NCI-H526 (cell line): ENCODE data around the gene PRDM11.

ENCODE experiments used
- DNase-seq, 2 experiments: peaks; one replicate each; lab custom pipeline; 2025; lab: John Stamatoyannopoulos, UW

The PRDM11 gene

DNA sequence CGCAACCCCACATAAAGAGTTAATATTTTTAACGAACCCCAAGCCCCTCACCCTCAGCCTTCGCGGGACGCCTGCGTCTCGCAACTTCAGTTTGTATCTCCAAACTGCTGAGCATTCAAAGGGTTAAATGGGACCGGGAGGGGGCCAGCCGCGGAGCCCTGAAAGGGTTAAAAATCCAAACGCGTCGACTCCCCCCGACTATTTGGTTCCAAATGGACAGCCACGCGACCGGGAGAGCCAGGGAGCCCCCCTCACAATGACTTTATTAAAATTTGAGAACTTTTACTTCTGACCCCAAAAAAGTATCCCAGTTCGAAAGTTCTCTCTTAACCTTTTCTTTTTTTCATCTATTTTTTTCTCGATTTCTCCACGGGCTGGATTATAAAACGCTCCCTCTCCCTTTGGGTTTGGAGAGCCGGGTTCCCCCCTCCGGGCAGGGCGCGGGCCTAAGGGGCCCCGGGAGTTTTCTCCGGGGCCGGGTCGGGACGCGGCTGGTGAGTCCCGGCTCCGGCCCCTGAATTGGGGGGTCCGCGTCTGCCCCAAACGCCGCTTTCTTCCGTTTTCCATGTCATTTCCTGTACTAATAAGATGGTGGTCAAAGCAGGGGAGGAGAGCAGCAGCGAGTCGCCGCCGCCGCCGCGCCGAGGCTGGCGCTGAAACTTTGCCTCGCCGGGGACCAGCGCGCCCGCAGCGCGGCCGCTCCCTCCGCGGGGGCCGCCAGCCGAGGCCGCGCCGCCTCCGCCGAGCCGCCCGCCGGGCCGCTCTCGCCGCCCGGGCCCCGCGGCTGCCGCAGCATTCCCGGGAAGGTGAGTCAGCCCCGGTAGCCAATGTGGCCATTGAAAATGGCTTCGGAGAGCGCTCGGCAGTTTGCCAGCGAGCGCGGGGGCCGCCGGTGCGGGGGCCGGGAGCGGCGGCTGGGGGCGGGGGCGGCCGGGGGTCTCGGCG, at the start of gene PRDM11:
Gene PRDM11, plus strand, starts transcription at position 568 of the 945 bp plus-strand sequence. CDS start 35,128 bp downstream, outside the sequence.
- DNase-seq: peak in 1 of 2 experiments; percentile 79

DNA sequence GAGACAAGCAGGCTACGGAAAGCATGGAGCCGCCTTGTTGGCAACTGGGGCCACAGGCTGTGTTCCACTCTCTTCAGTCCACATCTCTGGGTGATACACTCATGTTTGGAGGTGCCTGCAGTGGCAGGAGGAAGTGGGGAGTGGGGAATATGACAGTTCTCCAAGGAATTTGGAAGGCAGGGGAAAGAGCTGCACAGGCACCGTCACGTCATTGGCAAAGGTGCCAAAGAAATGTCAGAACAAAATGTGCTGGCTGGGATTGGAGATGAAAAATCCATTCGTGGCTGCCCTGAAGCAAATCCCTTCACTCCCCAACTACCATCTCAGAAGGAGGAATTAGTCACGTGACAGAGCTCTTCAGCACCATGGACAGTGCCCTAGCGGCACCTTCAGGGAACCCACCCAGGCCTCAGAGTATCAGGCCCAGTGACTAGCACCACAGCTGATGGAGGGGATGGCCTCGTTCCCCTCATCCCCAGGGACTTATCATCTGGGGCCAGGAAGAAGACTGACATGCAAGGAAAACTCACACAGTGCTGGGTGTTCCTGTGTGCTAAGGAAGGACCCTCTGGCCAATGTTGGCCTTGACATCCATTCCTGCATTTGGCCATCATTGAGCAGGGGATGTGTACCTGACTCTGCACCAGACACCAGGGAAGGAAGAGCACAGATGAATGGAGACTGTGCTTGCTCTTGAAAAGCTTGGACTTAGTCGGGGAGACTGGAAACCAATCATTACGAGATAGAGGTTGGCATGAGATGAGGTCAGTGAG, 48.5 kb upstream of the PRDM11 start:
- no peak for DNase-seq

DNA sequence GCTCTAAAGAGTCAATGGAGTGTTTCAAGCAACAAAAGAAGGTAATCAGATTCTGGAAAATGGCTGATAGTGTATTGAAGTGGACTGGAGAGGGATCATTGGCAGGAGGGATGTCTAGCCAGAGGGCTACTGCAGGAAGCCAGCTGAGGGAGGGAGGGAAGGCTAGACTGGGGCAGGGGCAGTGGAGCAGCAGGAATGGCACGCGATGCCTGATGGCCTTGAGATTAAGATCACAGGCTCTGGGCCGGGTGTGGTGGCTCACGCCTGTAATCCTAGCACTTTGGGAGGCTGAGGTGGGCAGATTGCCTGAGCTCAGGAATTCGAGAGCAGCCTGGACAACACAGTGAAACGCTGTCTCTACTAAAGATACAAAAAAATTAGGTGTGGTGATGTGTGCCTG, 47.5 kb upstream of the PRDM11 start:
- no peak for DNase-seq

DNA sequence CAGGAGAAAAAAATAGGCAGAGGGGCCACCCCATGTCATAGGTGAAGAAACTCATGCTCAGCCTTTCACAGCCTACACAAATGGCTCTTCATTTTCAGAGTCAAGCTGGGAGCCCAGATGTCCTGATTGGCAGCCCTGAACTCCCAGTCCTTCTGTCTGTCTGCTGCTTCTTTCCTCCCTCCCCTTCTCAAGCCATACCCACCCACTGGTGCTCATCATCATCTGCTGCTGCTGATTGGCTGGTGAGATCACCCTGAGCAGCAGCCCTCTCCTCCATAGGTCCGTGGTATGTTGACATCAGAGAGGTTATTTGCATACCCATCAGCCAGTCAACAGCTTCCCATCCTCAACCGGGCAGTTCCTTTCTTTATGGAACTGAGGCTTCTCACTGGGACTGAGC, 46.1 kb upstream of the PRDM11 start:
- peak; percentile 61 to 73 for DNase-seq

DNA sequence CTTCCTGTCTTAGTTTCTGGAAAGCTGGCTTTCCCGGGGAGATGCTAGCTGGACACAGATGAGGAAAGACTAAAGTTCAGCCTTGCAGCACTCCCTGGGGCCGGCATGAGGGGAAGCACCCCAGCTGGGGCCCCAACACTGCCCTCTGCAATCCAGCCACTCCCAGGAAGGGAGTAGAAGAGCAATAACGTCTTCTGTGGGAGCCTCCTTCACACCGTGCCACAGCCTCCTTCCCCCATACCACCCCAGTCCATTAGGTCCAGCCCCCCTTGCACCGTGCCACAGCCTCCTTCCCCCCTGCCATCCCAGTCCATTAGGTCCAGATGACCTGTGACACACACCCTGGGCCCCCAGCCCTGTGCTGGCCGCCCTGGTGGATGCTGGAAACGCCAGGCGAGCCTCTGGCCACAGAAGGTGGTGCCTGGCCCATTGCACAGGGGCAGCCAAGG, 44.1 kb upstream of the PRDM11 start:
- DNase-seq: no peak

DNA sequence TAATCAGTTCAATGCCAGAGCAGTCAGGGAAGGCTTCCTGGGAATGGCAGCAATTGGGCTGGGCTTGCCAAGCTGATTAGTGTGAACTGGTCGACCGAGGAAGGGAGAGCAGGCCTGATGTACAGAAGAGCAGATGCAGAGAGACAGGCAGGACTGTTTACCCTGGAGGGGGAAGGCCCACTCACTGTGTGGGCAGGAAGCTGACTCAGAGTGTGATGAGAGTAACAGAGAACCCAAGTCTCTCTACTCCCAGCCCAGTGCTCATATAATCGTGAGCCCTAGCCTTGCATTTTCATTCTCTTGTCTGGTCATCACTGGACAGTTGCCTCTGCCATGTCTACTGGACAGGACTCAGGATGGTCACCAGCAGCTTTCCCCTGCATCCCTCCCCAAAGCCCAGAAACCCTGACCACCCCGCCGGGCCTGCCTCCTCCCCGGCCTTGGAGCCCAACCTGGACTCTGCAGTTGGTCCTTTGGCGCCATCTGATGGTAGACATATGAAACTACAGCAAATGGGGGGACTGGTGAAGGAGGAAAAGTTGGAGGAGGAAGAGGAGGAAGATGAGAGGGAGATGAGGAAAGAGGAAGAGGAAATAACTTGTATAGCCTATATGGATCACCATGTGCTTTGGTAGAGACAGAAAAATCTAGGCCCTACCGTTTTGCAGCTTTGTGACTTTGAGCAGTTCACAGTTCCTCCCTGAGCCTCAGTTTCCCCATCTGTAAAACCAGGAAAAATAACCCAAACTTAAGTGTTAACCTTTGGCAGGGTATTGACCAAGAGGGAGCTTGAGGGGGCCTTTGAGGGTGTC, 43.4 kb upstream of the PRDM11 start:
- DNase-seq: peak; percentile 59 to 80

DNA sequence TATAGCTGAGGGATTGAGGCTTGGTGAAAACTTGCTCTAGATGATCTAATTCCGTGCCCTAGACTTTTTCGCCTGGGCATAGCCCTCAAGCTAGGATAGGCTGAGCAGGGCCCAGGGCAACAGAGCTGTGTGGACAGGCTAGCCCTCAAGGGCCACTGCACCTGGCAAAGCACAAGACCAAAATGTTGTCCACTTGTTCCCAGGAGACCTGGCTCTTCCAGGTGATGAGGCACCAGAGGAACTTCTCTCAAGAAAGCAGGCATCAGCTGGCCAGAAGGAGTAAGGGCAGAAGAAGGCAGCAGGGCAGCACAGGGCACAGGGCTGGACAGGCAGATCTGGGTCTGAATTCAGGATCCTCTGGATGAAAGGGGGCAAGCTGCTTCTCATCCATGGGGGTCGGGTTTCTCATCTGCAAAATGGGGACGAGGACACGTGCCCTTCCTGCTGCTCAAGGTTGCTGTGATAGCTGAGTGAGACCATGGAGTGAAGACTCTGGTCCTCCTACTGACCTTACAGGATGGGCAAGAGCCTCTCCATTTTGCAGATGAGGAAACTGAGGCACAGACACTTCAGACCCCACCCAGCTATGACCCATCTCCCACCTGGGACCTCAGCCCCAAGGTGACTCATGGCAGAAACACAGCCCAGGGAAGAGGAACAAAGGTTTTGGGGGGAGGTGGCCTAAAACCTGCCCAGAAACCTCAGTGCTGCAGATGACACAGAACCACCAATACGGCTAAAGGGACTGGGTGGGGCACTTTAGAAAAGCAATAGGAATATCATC, 42.2 kb upstream of the PRDM11 start:
- no peak for DNase-seq

DNA sequence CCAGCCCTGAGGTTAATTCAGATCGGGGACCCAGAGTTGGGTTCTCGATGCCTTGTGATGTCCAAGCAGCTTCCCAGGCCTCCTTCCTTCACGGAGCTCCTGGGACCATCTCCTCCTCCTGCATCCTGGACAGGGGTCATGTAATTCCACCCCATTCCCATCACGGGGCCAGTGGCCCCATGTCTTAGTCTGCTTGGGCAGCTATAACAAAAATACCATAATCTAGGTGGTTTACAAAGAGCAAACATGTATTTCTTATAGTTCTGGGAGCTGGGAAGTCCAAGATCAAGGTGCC, 41.7 kb upstream of the PRDM11 start:
- no peak for DNase-seq

DNA sequence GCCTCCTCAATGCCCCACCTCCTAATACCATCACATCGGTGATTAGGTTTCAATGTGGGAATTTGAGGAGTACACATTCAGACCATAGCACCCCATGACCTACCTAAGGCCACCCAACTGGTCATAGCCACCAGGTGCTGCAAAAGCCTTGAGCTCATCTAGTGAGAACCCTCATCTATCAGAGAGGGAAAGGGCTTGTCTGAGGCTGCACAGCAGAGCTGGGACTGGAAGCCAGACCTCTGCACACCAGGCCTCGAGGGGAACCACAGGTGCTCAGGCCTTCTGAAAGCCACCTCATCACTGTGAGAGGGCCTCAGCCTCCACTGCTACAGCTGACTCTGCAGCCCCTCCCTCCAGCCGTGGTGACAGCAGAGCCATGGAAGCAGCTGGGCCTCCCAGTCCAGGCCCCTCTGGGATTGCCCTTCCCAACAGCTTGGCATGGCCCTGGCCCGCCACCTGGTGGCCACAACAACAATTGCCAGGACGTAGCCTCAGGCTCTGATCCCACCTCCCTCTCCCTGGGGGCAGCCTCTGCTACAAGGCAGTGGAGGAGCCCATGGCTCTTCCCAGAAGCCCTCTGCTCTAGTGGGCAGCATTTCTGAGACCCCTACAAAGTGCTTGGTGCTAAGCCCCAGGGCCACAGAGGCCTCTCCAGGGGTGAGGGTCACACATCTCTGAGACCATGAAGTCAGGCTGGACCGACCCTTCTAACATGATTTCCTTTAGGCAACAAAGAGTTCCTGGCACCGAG, 41.0 kb upstream of the PRDM11 start:
- peak; percentile 61 to 93 for DNase-seq

DNA sequence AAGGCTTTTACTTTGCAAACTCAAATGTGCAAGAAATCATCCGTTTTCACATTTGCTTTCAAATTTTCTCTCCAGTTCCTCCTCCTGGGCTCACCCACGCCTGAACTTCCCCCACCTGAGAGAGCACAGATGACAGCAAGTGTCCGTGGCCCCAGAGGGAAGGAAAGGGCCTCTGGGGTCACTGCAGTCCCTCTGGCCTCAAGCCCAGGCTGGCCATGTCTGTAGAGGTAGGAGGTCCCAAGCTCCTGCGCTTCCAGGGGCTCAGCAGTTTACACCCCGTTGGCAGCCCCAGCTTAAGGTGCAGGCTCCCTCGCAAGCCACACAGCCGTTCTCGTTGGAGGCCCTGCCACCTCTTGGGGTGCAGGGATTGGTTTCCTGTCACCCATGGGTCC, 40.5 kb upstream of the PRDM11 start:
- DNase-seq: no peak

DNA sequence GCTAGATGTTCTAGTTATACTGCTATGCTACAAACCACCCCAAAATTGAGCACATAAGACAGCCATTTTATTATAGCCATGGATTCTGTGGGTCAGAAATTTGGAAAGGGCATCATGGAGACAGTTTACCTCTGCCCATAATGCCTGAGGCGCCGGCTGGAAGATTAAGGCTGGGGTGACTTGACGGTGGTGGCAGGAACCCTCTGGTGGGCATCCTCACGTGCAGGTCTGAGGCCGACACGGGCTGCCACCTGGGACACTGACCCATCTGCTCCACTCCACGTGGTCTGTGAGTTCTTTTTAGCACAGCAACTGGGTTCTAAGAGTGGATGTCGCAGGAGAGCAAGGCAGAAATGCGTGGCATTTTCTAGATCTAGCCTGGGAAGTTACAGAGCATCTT, 40.0 kb upstream of the PRDM11 start:
- no peak for DNase-seq

DNA sequence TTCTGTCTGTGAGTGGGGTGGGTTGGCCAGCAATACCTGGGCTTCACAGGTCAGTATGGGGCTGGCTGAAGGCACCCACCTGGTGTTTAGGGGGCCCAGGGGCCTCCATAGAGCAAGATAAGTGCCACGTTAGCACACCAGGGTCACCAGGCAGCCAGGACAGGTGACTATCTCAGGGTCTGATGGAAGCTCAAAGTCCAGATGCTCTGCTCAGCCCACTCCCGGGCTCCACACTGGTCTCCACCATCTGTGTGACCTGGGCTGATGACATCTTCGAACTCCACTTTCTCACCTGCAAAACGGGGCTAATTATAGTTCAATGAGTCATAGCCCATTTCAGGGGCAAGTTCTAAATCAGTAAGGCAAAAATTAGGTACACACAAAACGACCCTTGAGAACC, 39.4 kb upstream of the PRDM11 start:
- no peak for DNase-seq

DNA sequence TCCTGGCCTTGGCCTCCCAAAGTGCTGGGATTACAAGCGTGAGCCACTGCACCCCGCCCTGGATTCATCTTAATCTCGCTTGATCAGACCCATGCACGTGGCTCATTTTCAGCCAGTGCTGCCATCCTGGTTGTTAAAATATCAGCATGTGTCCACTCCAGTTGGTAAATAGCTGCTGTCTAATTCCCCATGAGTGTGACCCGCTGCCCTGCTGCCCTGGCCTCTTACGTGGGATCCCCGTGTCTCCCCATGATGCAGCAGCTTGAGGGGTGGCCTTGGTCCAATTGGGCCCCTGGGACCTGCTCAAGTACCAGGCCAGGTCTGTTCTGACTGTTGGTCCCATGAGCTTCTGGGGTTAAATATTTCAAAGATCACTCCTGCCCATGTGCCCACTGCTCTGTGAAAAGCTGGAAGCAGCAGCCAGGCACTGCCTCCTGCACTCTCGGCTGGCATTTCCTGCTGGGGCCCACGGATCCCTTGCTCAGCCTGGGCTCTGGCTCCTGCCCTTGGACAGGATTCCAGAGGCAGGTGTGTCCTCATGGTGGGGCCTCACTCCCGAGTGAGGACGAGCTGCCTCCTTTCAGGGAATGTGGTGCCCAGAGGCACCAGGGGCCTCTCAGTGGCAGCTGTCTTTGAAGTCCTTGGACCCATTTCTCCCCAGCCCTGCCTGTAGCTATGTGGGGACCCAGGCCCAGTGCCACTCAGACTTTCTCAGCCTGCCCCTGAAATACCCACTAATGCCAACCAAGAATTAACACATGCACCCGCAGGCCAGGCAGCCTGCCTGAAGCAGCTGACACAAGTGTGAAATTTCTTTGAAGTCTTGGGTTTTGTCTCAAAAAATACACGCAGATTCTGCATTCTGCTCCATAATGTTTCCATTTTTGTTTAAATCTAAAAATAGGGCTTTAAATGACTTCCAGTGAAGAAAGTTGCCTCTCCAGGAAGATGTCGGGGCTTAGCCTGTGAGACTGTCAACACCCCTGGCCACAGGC, 38.1 kb upstream of the PRDM11 start:
- DNase-seq: no peak

DNA sequence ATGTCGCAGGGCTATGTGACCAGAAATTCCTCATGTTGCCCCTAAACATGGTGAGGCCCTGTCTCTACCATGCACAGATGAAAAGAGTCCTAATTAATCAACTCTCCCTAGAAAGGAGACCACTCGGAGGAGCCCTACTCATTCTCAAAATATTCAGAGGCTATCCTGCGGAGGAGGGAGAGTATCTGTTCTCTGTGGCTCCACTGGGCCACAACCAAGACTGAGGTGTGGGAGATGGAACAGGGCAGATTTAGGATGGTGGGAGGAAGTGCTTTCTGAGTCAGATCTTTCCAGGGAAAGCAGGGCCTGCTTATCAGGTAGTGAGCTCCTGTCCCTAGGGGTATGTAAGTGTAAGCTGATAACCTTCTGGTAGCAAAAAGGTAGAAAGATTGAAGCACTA, 37.0 kb upstream of the PRDM11 start:
- no peak for DNase-seq

DNA sequence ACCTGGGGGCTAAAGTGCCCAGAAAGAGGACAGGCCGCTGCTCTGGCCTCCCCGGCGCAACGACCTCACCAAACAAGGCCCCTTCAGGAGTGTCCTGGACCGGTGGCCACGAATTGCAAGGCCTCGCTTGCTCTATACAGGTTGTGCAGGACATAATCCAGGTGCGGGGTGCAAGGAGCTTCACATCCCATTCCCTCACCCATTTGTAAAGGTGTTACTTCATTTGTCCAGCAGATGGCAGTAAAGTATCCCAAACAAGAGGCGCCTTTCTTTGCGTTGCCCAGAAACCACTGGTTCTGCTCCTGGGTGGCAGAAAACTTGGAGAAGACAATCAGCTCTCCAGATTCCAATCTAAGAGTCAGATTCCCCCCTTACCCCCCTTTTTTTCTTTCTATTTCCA, 35.9 kb upstream of the PRDM11 start:
- DNase-seq: peak; percentile 78 to 89

DNA sequence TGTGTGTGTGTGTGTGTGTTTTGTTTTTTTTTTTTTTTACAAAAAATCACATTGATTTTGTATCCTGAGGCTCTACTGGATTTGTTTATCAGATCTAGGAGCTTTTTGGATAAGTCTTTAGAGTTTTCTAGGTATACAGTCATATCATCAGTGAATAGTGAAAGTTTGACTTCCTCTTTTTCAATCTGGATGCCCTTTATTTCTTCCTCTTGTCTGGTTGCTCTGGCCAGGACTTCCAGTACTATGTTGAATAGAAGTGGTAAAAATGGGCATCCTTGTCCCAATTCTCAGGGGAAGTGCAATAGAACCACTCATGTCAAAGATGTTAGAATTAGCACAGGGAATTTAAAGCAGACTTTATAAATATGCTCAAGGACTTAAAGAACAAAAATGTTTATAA, 32.6 kb upstream of the PRDM11 start:
- DNase-seq: no peak

DNA sequence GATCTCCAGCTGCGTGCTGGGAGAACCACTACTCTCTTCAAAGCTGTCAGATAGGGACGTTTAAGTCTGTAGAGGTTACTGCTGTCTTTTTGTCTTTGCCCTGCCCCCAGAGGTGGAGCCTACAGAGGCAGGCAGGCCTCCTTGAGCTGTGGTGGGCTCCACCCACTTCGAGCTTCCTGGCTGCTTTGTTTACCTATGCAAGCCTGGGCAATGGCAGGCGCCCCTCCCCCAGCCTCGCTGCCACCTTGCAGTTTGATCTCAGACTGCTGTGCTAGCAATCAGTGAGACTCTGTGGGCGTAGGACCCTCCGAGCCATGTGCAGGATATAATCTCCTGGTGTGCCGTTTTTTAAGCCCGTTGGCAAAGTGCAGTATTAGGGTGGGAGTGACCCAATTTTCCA, 18.6 kb upstream of the PRDM11 start:
- peak in 1 of 2 experiments; percentile 19 for DNase-seq

DNA sequence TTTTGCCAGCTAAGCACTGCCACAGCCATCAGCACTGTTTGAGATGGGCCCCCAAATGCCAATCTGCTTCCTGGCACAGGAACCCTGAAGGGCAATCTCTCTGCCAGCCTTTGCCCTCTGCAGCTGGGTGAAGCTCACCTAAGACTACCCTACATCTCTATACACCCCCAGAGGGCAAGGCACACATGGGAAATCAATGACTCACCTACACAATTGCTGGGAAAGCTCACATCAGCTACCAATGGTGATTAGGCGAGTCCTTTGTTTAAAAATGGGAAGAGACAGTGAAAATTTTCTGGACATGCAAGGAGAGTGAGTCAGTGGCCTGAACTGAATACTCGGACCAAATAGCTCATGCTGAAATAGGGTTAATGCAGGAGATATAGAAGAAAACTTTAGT, 12.6 kb upstream of the PRDM11 start:
- DNase-seq: no peak

DNA sequence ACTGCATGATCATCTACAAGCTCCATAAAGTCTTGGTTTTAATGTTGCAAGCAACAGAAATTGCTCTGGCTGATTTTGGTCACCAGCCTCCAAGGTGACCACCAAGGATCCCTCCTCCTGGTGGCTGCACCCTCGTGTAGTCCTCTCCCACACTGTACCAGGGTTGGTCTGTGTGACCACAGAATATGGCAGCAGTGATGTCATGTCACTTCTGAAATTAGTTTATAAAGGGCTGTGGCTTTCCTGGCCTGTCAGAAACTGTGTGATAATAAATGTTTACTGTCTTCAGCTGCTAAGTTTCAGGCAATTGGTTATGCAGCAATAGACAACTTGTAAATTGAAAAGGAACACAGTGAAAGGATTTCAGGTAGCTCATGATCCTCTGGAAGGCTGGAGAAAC, 5.3 kb upstream of the PRDM11 start:
- no peak for DNase-seq

DNA sequence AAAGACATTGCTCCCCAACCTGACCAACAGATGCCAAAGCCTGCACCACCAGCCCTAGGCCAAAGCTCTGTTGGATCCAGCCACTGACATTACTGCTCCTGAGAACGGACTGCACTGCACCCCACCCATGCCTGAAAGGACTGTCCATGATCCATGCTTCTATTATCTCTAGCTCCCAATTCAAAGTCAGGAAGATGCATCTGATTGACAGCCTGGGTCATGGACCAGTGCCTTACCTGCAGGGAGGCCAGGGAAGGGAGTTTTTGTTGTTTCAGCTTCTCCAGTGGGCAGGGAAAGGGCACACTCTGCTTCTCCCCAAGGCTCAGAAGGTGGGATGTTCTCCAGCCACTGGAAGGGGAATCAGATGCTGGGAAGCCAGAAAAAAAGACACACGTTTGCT, 4.8 kb upstream of the PRDM11 start:
- DNase-seq: no peak
